Bone marrow (tissue), 2 donors: ENCODE results near the gene GPC4.
A peak's percentile ranks its signal among the peaks of the same experiment; 100 is the strongest.

ENCODE experiments used
- DNase-seq, 2 donors: peaks; one replicate each; lab custom pipeline; 2025; lab: John Stamatoyannopoulos, UW

Gene GPC4

GRCh38 chrX:133415276-133416105, at the start of gene GPC4:
TSS of gene GPC4 (minus strand) at chrX:133415489. CDS start at chrX:133414965, 524 bp downstream.
- peak in 1 of 2 donors; percentile 11 for DNase-seq

- DNase-seq: no peak
Measured at GRCh38 chrX:133461231-133461630, 45.9 kb upstream of the GPC4 start.

- DNase-seq: no peak
Measured at GRCh38 chrX:133454924-133455323, 39.6 kb upstream of the GPC4 start.

GRCh38 chrX:133454491-133454914, 39.2 kb upstream of the GPC4 start:
- no peak for DNase-seq

- no peak for DNase-seq
Measured at GRCh38 chrX:133448512-133449076, 33.3 kb upstream of the GPC4 start.

- DNase-seq: no peak
Measured at GRCh38 chrX:133444952-133445831, 29.9 kb upstream of the GPC4 start.

- DNase-seq: no peak
Measured at GRCh38 chrX:133444196-133444595, 28.9 kb upstream of the GPC4 start.

GRCh38 chrX:133440797-133441163, 25.5 kb upstream of the GPC4 start:
- DNase-seq: no peak

GRCh38 chrX:133440081-133440796, 24.9 kb upstream of the GPC4 start:
- DNase-seq: no peak

GRCh38 chrX:133437766-133438165, 22.5 kb upstream of the GPC4 start:
- DNase-seq: no peak

- DNase-seq: no peak
Measured at GRCh38 chrX:133437356-133437755, 22.1 kb upstream of the GPC4 start.

GRCh38 chrX:133435544-133436124, 20.3 kb upstream of the GPC4 start:
- DNase-seq: no peak

- DNase-seq: no peak
Measured at GRCh38 chrX:133434197-133434820, 19.0 kb upstream of the GPC4 start.

- no peak for DNase-seq
Measured at GRCh38 chrX:133419911-133420310, 4.6 kb upstream of the GPC4 start.

GRCh38 chrX:133418588-133418987, 3.3 kb upstream of the GPC4 start:
- no peak for DNase-seq

- DNase-seq: no peak
Measured at GRCh38 chrX:133417364-133417763, 2.1 kb upstream of the GPC4 start.

- peak in 1 of 2 donors; percentile 21 for DNase-seq
Measured at GRCh38 chrX:133414406-133415275, 648 bp downstream of the GPC4 start.

- no peak for DNase-seq
Measured at GRCh38 chrX:133413218-133413925, 1.9 kb downstream of the GPC4 start.

GRCh38 chrX:133412665-133413064, 2.6 kb downstream of the GPC4 start:
- no peak for DNase-seq
